Inferior parietal cortex (tissue), 1 donor: ENCODE data around the gene DBET.
"Not testable (repeated sequence)": the region's sequence is repeated elsewhere in the genome, so short reads cannot be mapped to it uniquely, and the experiment has no call there.

Experiments
- DNase-seq: peaks from one replicate; pipeline ENCODE4 v3.0.0-alpha.2; 2016; ENCODE audit errors: extremely low spot score

The DBET gene

GRCh38 chr4:190064342-190064741, at the start of gene DBET:
Gene DBET, plus strand, starts transcription at chr4:190064502.
- DNase-seq: not testable (repeated sequence)

GRCh38 chr4:190014771-190015537, 49.3 kb upstream of the DBET start:
- no peak for DNase-seq

GRCh38 chr4:190015538-190016368, 48.5 kb upstream of the DBET start:
- DNase-seq: no peak

GRCh38 chr4:190016369-190017289, 47.7 kb upstream of the DBET start:
- no peak for DNase-seq

GRCh38 chr4:190017357-190018200, 46.7 kb upstream of the DBET start:
- no peak for DNase-seq

- no peak for DNase-seq
Observed at GRCh38 chr4:190018201-190018920, 45.9 kb upstream of the DBET start.

- DNase-seq: no peak
Observed at GRCh38 chr4:190019023-190019858, 45.1 kb upstream of the DBET start.

- DNase-seq: not testable (repeated sequence)
Observed at GRCh38 chr4:190019859-190020463, 44.3 kb upstream of the DBET start.

GRCh38 chr4:190020790-190021717, 43.2 kb upstream of the DBET start:
- no peak for DNase-seq

GRCh38 chr4:190021973-190022372, 42.3 kb upstream of the DBET start:
- not testable (repeated sequence) for DNase-seq

GRCh38 chr4:190022614-190023281, 41.6 kb upstream of the DBET start:
- DNase-seq: not testable (repeated sequence)

- not testable (repeated sequence) for DNase-seq
Observed at GRCh38 chr4:190027156-190027555, 37.1 kb upstream of the DBET start, which contains the start of gene FRG2. Gene FRG2, minus strand, starts transcription at chr4:190027256. Its CDS starts 52 bp downstream, at chr4:190027204.

GRCh38 chr4:190031264-190031663, 33.0 kb upstream of the DBET start:
- not testable (repeated sequence) for DNase-seq

- DNase-seq: not testable (repeated sequence)
Observed at GRCh38 chr4:190037704-190038388, 26.5 kb upstream of the DBET start.

- DNase-seq: not testable (repeated sequence)
Observed at GRCh38 chr4:190040873-190041272, 23.4 kb upstream of the DBET start.

- not testable (repeated sequence) for DNase-seq
Observed at GRCh38 chr4:190047627-190048026, 16.7 kb upstream of the DBET start.
